HepG2 (cell line): ENCODE results near the gene NDE1. TPM values are rescaled to one million over a fixed set of nuclear protein-coding genes. Genes with fewer than 3 reads are reported as not detected.

ENCODE experiments used
- ARID2 ChIP-seq: sonication (generic); formaldehyde crosslinking; IDR thresholded peaks from 2 replicates; pipeline ENCODE4 v1.8.1; 2022; ENCODE audit warnings: mild to moderate bottlenecking, missing genetic modification reagents, borderline replicate concordance
- GLMP ChIP-seq: sonication (generic); formaldehyde crosslinking; IDR thresholded peaks from 2 replicates; pipeline ENCODE4 v1.9.0; 2021; ENCODE audit warnings: missing genetic modification reagents, mild to moderate bottlenecking, borderline replicate concordance
- HDAC2 ChIP-seq: sonication (generic); formaldehyde crosslinking; IDR thresholded peaks from 2 replicates; pipeline ENCODE4 v1.4.0; 2020; ENCODE audit warnings: missing genetic modification reagents
- HHEX ChIP-seq: IDR thresholded peaks from 2 replicates; pipeline ENCODE4 v1.6.1; 2016; ENCODE audit warnings: control low read depth
- MAFG ChIP-seq: sonication (generic); formaldehyde crosslinking; IDR thresholded peaks from 2 replicates; pipeline ENCODE4 v1.5.1; 2020; ENCODE audit warnings: mild to moderate bottlenecking, missing genetic modification reagents
- SETDB1 ChIP-seq: sonication (generic); formaldehyde crosslinking; IDR thresholded peaks from 2 replicates; pipeline ENCODE4 v1.5.1; 2020; ENCODE audit warnings: missing genetic modification reagents, mild to moderate bottlenecking, borderline replicate concordance
- ZNF264 ChIP-seq: sonication (generic); formaldehyde crosslinking; IDR thresholded peaks from 2 replicates; pipeline ENCODE4 v1.4.0; 2020; ENCODE audit warnings: missing genetic modification reagents
- ZNF296 ChIP-seq: sonication (generic); formaldehyde crosslinking; conservative IDR thresholded peaks from 2 replicates; pipeline ENCODE4 v1.5.0; 2020; ENCODE audit warnings: mild to moderate bottlenecking, missing genetic modification reagents
- ZNF468 ChIP-seq: sonication (generic); formaldehyde crosslinking; IDR thresholded peaks from 2 replicates; pipeline ENCODE4 v1.8.0; 2022; ENCODE audit warnings: mild to moderate bottlenecking, moderate library complexity, missing genetic modification reagents
- ZNF530 ChIP-seq: sonication (generic); formaldehyde crosslinking; IDR thresholded peaks from 2 replicates; pipeline ENCODE4 v1.5.0; 2020; ENCODE audit warnings: low read depth, mild to moderate bottlenecking, missing genetic modification reagents
- ZNF589 ChIP-seq: sonication (generic); formaldehyde crosslinking; conservative IDR thresholded peaks from 2 replicates; pipeline ENCODE4 v1.8.0; 2022; ENCODE audit warnings: mild to moderate bottlenecking, moderate library complexity, missing genetic modification reagents
- polyA plus RNA-seq, 8 experiments: library from polyadenylated mRNA; depleted of rRNA in 3 of 8; stranded (reverse) in 7 of 8; unstranded in 1 of 8; fragments of >200 nt; fragmentation: Illumina TruSeq in 4 of 8; extraction: Trizol in 4 of 8; gene quantifications; 2 replicates each; pipeline versions ENCODE4 v1.2.1 to v1.2.3, GENCODE V29; 2011 to 2016; ENCODE audit warnings: low read depth in 4 of 8, missing spikeins in 1 of 8, mixed read lengths in 1 of 8; ENCODE audit not compliant: insufficient read depth in 1 of 8
- total RNA-seq, 5 experiments: library from RNA; depleted of rRNA; stranded (reverse); fragments of >200 nt; fragmentation: Illumina TruSeq; extraction: Trizol; gene quantifications; 2 replicates each; pipeline ENCODE4 v1.2.3, GENCODE V29; 2016; ENCODE audit warnings: low read depth in 1 of 5
- TF ChIP-seq, protein P1 (sequence below): sonication (generic); formaldehyde crosslinking; IDR thresholded peaks from 2 replicates; pipeline ENCODE4 v1.9.0; 2021; ENCODE audit warnings: missing genetic modification reagents, borderline replicate concordance
- TF ChIP-seq, protein P2 (sequence below): sonication (generic); formaldehyde crosslinking; IDR thresholded peaks from 2 replicates; pipeline ENCODE4 v1.4.0; 2020; ENCODE audit warnings: mild to moderate bottlenecking, low read depth, missing genetic modification reagents

NDE1 gene
- total and polyA plus RNA-seq, 2 of the 13 experiments (the other 11 are each of a cell fraction or from before 2014, with no cell fraction given), result 40.9 to 72.5 TPM

DNA sequence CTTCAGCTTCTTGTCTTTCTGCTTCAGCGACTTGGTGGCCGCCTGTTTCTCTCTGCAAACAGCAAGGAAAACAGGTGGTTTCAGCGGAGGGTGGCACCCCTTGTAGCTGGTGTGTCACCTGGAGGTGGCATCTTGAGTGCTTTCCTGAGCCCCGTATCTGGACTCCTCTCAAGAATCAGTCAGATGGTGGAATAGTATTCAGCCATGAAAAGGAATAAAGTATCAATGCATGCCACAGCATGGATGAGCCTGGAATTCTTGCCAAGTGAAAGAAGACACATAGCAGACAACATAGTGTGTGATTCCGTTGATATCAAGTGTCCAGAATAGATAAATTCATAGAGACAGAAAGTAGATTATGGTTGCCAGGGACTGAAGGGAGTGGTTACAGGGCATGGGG lies 65.2 kb downstream of the NDE1 start (continued):
- TF ChIP-seq GLMP (CRISPR knock-in tag), result no peak
- TF ChIP-seq, protein P1, sequence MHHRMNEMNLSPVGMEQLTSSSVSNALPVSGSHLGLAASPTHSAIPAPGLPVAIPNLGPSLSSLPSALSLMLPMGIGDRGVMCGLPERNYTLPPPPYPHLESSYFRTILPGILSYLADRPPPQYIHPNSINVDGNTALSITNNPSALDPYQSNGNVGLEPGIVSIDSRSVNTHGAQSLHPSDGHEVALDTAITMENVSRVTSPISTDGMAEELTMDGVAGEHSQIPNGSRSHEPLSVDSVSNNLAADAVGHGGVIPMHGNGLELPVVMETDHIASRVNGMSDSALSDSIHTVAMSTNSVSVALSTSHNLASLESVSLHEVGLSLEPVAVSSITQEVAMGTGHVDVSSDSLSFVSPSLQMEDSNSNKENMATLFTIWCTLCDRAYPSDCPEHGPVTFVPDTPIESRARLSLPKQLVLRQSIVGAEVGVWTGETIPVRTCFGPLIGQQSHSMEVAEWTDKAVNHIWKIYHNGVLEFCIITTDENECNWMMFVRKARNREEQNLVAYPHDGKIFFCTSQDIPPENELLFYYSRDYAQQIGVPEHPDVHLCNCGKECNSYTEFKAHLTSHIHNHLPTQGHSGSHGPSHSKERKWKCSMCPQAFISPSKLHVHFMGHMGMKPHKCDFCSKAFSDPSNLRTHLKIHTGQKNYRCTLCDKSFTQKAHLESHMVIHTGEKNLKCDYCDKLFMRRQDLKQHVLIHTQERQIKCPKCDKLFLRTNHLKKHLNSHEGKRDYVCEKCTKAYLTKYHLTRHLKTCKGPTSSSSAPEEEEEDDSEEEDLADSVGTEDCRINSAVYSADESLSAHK (CRISPR knock-in tag), result no peak
- no peak for TF ChIP-seq ZNF468
- TF ChIP-seq, protein P2, sequence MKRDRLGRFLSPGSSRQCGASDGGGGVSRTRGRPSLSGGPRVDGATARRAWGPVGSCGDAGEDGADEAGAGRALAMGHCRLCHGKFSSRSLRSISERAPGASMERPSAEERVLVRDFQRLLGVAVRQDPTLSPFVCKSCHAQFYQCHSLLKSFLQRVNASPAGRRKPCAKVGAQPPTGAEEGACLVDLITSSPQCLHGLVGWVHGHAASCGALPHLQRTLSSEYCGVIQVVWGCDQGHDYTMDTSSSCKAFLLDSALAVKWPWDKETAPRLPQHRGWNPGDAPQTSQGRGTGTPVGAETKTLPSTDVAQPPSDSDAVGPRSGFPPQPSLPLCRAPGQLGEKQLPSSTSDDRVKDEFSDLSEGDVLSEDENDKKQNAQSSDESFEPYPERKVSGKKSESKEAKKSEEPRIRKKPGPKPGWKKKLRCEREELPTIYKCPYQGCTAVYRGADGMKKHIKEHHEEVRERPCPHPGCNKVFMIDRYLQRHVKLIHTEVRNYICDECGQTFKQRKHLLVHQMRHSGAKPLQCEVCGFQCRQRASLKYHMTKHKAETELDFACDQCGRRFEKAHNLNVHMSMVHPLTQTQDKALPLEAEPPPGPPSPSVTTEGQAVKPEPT (CRISPR knock-in tag), result no peak
- TF ChIP-seq MAFG (CRISPR knock-in tag), result no peak
- TF ChIP-seq HDAC2, result no peak
- no peak for TF ChIP-seq ZNF264 (CRISPR knock-in tag)
- TF ChIP-seq ZNF589 (CRISPR knock-in tag), result no peak
- no peak for TF ChIP-seq ARID2 (CRISPR knock-in tag)
- TF ChIP-seq ZNF296 (CRISPR knock-in tag), result no peak
- TF ChIP-seq ZNF530 (CRISPR knock-in tag), result no peak
- no peak for TF ChIP-seq HHEX (CRISPR knock-in tag)
- no peak for TF ChIP-seq SETDB1 (CRISPR knock-in tag)
